VCaP (cell line): ENCODE measurements around the gene IKZF4.
A peak's percentile ranks its signal among the peaks of the same experiment; 100 is the strongest.

ENCODE experiments used
- H3K27ac ChIP-seq: fragments of 450-650 bp; 2 replicates; pipeline ENCODE4 v1.5.1; 2017
- TF ChIP-seq, protein P1 (sequence below): fragments of 450-650 bp; conservative IDR thresholded peaks from 2 replicates; pipeline ENCODE4 v1.5.1; 2017; ENCODE audit warnings: mild to moderate bottlenecking, moderate library complexity

Gene IKZF4

GRCh38 chr12:56082967-56083366 is 62.1 kb downstream of the IKZF4 start:
- H3K27ac ChIP-seq, result no peak overlapping the region
- TF ChIP-seq, protein P1, sequence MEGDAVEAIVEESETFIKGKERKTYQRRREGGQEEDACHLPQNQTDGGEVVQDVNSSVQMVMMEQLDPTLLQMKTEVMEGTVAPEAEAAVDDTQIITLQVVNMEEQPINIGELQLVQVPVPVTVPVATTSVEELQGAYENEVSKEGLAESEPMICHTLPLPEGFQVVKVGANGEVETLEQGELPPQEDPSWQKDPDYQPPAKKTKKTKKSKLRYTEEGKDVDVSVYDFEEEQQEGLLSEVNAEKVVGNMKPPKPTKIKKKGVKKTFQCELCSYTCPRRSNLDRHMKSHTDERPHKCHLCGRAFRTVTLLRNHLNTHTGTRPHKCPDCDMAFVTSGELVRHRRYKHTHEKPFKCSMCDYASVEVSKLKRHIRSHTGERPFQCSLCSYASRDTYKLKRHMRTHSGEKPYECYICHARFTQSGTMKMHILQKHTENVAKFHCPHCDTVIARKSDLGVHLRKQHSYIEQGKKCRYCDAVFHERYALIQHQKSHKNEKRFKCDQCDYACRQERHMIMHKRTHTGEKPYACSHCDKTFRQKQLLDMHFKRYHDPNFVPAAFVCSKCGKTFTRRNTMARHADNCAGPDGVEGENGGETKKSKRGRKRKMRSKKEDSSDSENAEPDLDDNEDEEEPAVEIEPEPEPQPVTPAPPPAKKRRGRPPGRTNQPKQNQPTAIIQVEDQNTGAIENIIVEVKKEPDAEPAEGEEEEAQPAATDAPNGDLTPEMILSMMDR, result no peak

DNA sequence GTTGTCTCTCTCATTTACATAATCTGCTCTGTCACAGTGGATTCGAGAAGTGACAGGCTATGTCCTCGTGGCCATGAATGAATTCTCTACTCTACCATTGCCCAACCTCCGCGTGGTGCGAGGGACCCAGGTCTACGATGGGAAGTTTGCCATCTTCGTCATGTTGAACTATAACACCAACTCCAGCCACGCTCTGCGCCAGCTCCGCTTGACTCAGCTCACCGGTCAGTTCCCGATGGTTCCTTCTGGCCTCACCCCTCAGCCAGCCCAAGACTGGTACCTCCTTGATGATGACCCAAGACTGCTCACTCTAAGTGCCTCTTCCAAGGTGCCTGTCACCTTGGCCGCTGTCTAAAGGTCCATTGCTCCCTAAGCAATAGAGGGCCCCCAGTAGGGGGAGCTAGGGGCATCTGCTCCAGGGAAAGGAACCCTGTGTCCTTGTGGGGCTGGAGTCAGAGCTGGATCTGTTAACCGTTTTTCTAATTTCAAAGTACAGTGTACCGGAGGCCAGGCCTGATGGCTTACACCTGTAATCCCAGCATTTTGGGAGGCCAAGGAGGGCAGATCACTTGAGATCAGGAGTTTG is 64.2 kb downstream of the IKZF4 start:
- TF ChIP-seq, protein P1, result peak; percentile 30; the same call in 1 of the 2 replicates
- no peak overlapping the region for H3K27ac ChIP-seq

DNA sequence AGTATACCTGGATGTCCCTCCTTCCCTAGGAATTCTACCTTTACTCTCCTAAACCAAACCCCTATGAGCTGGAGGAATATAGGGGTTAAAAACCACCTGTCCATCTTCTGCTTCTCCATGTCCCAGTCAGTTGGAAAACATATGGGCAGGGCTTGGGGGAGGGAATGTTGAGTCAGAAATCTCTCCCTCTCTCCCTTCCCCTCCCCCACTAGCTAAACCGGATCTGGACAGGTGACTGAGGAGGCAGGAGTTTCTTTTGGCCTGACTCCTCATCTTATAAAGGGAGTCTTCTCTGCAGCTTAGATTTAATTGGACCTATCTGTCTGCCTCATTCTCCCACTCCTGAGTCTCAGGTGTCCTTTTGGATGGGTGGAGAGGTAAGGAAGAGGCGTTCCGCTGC is 65.3 kb downstream of the IKZF4 start:
- peak overlapping the region; percentile 25; the same call in 1 of the 2 replicates for H3K27ac ChIP-seq
- TF ChIP-seq, protein P1, result no peak

- H3K27ac ChIP-seq, result peak overlapping the region; percentile 25; the same call in 1 of the 2 replicates
- TF ChIP-seq, protein P1, result no peak
Observed at GRCh38 chr12:56086608-56087007, 65.8 kb downstream of the IKZF4 start.

GRCh38 chr12:56087220-56087619 is 66.4 kb downstream of the IKZF4 start:
- TF ChIP-seq, protein P1, result no peak
- no peak overlapping the region for H3K27ac ChIP-seq
